ENCODE data around the gene LRRC4C. TPM values are rescaled to one million over a fixed set of nuclear protein-coding genes. Genes with fewer than 3 reads are reported as not detected.

LRRC4C gene
- total RNA-seq, 2 donors from 2014 or later: 0.95 to 3.2 TPM

- no peak for TF ChIP-seq CTCF (IDR thresholded peaks at IDR 0.05)
- Histone ChIP-seq H3K4me1 (ENCODE audit: control insufficient read depth in 1 of 2, low read depth in 2 of 2) (no peaks in the 10 kb centered on the region), H3K4me3 (no peak overlapping the region), H3K9me3 (no peaks in the 10 kb centered on the region), H3K27me3 (replicated peaks; ENCODE audit: insufficient read depth) (no peaks in the 10 kb centered on the region), H3K36me3 (no peaks in the 10 kb centered on the region), H3K27ac (no peak overlapping the region)
- ATAC-seq (ENCODE audit: insufficient number of reproducible peaks, low FRiP score, low read depth) (no peak), DNase-seq (ENCODE audit: low spot score) (no peak)
Observed at GRCh38 chr11:40391679-40392078, 1067.8 kb downstream of the LRRC4C start.

- ATAC-seq (ENCODE audit: insufficient number of reproducible peaks, low FRiP score, low read depth) (no peak), DNase-seq (ENCODE audit: low spot score) (no peak)
- Histone ChIP-seq H3K27me3 (replicated peaks; ENCODE audit: insufficient read depth) (no peaks in the 10 kb centered on the region), H3K4me1 (ENCODE audit: control insufficient read depth in 1 of 2, low read depth in 2 of 2) (no peaks in the 10 kb centered on the region), H3K9me3 (no peaks in the 10 kb centered on the region), H3K4me3 (no peak overlapping the region), H3K36me3 (no peaks in the 10 kb centered on the region), H3K27ac (no peak overlapping the region)
- TF ChIP-seq CTCF (IDR thresholded peaks at IDR 0.05): no peak
Observed at GRCh38 chr11:40388097-40388818, 1071.2 kb downstream of the LRRC4C start.

GRCh38 chr11:40387240-40387980 is 1072.0 kb downstream of the LRRC4C start:
- TF ChIP-seq CTCF (IDR thresholded peaks at IDR 0.05): no peak
- no peak for DNase-seq (ENCODE audit: low spot score)
- no peaks in the 10 kb centered on the region for H3K27me3 ChIP-seq (replicated peaks; ENCODE audit: insufficient read depth)
- ATAC-seq (ENCODE audit: insufficient number of reproducible peaks, low FRiP score, low read depth): no peak
- H3K4me1 ChIP-seq (ENCODE audit: control insufficient read depth in 1 of 2, low read depth in 2 of 2): no peaks in the 10 kb centered on the region
- no peak overlapping the region for H3K27ac ChIP-seq
- no peaks in the 10 kb centered on the region for H3K9me3 ChIP-seq
- H3K36me3 ChIP-seq: no peaks in the 10 kb centered on the region
- no peak overlapping the region for H3K4me3 ChIP-seq

- no peak for ATAC-seq (ENCODE audit: insufficient number of reproducible peaks, low FRiP score, low read depth)
- no peaks in the 10 kb centered on the region for H3K4me1 ChIP-seq (ENCODE audit: control insufficient read depth in 1 of 2, low read depth in 2 of 2)
Observed at GRCh38 chr11:40384991-40385390, 1074.5 kb downstream of the LRRC4C start.

More at GRCh38 chr11:40384991-40385390, 1074.5 kb downstream of the LRRC4C start:
- Histone ChIP-seq H3K27ac (no peak overlapping the region), H3K9me3 (no peaks in the 10 kb centered on the region), H3K4me3 (no peak overlapping the region), H3K27me3 (replicated peaks; ENCODE audit: insufficient read depth) (no peaks in the 10 kb centered on the region), H3K36me3 (no peaks in the 10 kb centered on the region)
- DNase-seq (ENCODE audit: low spot score): no peak
- no peak for TF ChIP-seq CTCF (IDR thresholded peaks at IDR 0.05)
